Femur (tissue), 1 donor: ENCODE results near the gene ZNF112.
A peak's percentile ranks its signal among the peaks of the same experiment; 100 is the strongest.
"Not testable (repeated sequence)": the region's sequence is repeated elsewhere in the genome, so short reads cannot be mapped to it uniquely, and the experiment has no call there.

Experiments used
- DNase-seq: peaks from one replicate; pipeline ENCODE4 v3.0.0-alpha.2; 2017

The ZNF112 gene

DNA sequence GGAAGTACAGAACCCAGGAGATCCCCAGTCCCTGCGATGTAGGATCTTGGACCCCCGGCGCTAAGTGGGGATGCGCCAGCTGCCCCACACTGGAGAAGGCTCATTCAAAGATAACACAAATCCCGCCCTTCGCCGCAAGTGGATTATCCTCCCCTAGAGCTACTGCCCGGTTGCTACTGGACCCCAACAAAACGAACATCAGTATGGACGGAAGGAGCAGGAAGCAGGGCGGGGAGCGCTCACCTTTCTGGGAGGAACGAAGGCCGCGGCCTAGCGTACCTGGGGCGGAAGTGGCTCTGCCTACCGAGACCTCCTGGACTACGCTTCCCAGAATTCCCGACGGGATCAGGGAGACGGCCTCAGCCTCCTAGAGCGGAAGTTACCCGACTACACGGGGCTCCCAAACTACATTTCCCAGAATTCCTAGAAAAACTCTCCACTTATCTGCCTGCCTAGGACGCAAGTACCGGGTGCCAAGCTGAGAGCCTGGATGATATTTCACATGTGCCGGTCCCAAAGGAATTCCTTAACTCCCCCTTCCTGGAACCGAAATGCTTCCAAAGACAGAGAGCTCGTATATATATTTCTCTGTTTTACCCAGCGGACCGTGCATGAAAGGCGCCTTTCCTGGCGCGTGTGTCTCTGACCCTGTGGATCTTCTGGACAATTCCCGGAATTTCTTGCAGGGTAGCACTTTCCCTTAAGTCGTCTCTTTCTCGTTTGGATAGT is at the start of gene ZNF112:
Gene ZNF112, minus strand, starts transcription at position 298 of the 729 bp plus-strand sequence. CDS start 16,141 bp downstream, outside the sequence.
- peak; percentile 93 for DNase-seq

DNA sequence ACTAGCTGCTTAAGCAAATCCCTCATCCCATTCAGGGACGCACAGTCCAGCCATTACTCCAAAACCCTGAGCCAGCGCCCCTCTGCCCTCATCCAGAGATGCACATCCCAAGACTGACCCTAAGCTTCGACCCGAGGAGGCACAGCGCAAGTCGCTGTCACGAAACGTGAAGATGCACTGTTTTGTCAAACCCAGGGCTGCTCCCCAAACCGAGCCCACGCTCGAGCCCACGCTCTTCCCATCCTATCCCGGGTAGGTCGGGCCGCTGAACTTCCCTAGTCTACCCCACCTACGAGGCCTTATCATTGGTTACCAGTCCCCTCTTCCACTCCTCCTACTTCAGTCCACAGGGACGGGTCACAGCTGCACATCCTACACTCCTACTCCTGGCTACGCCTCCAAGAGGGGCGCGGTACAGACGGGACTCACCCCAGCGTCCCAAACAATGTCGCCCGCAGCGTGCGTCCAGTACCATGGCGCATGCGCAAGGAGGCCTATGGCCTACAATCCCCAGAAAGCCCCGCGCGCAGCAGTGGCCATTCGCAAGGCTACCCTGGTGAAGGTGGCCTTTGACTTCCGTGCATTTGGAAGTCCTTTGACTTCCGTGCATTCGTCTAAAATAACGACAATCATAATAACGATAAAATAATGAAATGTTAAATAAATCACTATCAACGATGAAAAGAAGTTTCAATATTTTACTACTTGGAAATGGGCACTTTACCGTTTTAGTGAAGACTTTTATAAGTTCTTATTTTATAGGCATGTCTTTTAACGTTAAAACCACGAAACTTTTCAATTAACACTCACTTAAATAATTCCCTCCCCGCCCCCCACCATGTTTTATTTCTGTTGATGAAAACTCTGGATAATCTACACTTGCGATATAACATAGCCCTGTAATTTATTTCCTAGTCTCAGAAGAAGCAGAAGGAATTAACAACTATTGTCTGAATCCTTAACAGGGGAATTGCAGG is 44.9 kb upstream of the ZNF112 start, which contains the start of gene ZNF285:
Gene ZNF285, minus strand, starts transcription at position 470 of the 977 bp plus-strand sequence. CDS start 4,395 bp downstream, outside the sequence.
- peak; percentile 97 for DNase-seq

DNA sequence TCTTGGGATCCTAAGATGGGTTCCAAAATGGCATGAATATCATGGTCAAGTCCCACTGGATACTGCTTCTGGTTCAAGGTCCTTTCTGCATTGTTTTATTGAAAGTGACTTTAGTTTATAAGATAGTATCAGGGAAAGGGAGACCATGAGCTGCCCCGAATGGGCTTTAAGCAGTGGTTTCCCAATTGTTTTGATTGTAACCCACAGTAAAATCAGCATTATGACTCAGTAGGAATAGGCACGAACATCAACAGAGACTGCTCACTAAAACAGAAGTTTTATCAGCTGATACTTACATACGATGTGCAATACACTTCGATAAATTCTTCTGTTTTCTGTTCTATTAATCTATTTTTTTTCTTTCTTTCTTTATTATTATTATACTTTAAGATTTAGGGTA is 32.8 kb upstream of the ZNF112 start:
- DNase-seq = not testable (repeated sequence)

DNA sequence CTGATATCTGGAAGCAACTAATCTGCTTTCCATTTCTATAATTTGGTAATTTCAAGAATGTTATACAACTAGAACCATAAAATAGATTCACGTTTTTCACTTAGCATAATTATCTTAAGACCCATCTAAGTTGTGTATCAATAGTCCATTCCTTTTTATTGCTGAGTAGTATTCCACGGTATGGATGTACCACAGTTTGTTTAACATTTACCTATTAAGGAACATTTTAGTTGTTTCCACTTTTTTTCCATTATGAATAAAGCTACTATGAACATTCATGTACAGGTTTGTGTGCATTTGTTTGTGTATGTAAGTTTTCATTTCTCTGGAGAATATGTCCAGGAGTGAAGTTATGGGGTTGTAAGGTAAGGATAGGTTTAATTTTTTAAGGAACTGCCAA is 18.3 kb upstream of the ZNF112 start:
- DNase-seq = no peak

DNA sequence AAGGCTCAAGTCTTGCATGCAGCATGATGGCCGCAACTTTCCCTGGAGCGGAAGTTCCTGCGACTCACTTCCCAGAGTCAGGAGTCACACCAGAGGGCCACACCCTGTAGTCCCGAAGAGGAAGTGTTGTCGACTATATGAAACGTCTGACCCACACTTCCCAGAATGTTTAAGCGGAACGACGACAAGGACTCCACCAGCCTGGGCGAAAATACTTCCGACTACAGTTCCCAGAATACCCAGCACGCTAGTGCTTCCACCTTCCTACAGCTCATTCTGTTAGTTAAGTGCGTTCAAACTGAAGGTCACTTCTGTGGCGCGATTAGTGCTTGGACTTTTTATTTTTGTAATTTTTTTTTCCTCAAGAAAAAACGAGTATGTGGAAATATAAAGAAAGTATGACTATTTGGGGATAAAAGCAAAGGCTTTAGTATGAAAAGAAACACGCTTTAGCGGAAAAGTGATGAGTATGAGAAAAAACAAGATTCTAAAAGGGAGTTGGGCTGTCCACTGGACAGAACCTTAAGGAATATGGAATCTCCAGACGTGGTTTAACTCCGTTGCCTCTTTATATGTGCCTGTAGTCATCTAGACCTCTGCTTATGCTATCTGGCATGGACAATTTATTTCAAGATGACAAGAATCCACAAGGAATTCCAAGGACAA is 15.5 kb upstream of the ZNF112 start:
- DNase-seq = no peak

DNA sequence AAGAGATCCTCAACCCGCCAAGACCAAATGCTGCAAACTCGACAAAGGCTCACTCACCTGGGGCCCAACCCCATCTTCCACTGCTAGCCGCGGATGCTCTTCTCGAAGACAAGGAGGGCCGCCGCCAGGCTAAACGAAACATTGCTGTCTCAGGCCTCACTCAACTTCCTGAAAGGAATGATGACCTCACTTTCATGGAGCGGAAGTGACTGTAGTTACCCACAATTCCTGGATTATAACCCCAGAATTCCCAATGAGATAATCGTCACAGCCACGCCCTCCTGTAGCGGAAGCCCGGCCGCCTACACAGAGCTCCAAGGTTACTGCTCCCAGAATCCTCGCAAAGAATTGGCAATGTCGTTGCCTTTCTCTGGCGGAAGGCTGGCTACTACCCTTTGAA is 10.5 kb upstream of the ZNF112 start:
- no peak for DNase-seq

DNA sequence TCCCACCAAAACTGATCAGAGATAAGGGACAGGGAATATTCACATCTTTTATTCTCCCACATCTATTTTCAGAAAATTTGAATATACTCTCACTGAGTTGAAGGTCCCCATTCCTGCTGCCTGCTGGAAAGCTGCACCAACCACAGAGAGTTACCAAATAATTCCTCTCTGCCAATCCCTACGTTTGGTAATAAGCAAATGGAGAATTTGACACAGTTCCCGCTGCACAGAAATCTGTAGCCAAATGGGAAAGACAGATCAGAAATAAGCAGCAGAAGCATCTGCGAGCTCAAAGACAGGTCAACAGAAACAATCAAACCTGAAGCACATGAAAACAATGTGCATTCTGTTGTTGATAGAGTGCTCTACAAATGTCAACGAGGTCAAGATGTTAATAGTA is 9.9 kb downstream of the ZNF112 start:
- DNase-seq = no peak

DNA sequence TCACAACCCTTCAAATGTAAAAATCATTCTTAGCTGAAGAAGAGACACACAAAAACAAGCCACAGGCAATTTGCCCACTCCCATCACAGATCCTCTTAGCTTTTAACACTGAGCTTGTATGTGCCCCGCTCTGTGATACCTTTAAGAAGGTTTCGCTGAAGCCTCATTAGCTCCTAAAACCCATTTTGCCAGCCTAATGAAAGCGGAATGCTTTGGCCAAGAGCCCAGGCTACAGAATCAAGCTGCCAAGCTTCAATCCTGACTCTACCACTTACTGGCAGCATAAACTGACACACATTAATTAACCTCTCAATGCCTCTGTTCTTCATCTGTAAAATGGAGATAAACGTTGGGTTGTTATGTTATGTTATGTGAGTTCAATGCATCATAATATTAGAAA is 10.5 kb downstream of the ZNF112 start:
- no peak for DNase-seq

DNA sequence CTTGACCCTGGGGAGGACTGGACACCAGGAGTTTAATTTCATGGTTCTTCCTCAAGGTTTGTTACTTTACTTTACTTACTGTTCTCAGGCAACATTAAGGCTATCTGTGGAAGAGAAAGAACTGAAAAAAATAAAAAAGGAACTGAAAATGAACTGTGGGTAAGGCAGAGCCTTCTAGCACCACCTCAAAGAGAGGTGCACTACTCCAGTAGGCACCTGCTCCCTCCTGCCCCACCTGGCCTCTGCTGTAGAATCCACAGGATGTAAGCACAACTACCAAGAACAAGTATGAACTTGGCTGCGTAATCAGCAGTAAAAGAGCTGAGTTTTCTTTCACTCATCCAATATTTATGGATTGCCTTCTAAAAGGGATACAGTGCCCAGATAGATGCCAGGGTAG is 12.2 kb downstream of the ZNF112 start:
- DNase-seq = no peak

DNA sequence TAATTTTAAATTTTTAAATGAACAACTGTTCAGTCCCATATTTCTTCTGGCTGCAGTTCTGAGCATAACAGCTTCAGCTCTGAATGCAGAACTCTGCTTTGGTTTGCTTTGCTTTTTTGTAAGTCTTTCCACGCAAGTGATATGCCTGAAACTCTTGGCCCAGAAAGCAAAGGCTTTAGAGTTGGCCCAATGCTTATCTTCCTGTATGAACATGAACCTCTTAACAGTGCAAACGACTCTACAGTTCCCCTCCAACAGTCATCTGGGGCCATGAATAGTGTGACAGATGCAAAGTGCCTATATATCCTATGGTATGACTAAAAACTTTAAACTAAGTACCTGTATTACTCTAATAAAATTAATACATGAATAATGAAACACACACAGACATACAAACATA is 14.7 kb downstream of the ZNF112 start:
- DNase-seq = no peak

DNA sequence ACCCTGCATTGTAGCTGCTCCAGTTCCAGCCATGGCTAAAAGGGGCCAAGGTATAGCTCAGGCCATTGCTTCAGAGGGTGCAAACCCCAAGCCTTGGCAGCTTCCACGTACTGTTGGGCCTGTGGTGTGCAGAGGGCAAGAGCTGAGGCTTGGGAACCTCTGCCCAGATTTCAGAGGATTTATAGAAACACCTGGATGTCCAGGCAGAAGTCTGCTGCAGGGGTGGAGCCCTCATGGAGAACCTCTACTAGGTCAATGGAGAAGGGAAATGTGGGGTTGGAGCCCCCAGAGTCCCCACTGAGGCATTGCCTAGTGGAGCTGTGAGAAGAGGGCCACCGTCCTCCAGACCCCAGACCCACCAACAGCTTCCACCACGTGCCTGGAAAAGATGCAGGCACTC is 21.8 kb downstream of the ZNF112 start:
- not testable (repeated sequence) for DNase-seq

DNA sequence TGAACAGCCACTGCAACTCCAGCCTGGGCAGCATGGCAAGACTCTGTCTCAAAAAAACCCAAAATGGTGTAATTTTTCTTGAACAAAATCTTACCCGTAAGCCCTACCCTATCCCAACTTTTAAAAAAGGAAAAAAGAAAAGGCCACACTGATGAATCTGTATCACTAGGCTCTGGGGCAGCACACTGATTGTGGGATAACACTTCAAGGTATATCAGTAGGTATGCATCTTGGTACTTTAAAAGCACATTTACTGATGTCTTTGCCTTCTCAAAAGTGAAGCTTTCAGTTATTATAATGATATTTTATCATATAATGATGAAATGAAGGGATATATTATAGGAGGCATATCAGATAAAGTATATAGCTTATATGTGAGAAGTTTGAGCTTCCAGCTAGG is 24.3 kb downstream of the ZNF112 start:
- DNase-seq = no peak

DNA sequence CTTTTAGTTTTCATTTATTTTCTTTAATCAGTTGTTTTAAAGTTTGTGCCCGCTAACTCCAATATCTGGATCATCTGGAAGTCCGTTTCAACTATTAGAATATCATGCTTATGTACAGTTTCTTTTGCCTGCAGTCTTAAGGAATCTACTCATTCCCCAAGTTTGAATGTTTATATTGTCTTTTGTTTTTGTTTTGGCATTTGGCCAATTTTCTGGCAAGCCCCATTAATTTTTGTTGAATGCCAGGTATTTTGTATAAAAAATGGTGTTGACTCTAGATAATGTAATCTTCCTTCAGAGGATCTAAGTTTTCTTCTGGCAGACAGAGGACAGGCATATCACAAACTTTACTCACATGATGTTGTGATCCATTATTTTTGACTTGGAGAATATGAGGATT is 40.6 kb downstream of the ZNF112 start:
- no peak for DNase-seq

DNA sequence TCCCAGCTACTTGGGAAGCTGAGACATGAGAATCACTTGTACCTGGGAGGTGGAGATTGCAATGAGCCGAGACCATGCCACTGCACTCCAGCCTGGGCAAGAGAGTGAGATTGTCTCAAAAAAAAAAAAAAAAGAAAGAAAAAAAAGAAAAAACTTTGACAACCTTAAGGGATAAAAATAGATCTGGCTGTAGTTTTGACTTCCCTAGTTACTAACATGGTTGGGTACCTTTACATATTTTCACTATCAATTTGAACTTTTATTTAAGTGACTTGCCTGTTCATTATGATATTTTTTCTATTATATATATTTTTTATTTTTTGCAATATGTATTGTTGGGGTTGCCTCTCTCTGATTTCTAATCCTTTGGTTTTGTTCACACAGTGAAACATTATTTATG is 43.2 kb downstream of the ZNF112 start:
- DNase-seq = no peak

DNA sequence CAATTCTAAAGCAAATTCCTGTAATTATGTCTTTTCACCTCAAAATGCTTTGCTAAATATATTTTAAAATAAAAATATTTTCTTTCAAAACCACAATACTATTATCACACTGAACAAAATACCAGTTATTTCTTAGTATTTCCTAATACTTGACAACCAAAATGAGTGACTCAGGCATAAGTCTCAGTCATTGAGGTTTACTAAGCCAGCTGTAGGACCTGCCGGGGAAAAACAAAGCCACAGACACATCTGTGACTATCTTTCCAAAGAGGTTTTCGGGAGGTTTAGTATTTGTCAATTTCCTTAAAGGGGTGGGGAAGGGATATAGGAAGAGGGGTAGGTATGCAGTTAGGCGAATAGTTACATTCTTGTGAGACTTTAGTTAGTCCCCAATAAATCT is 48.5 kb downstream of the ZNF112 start:
- no peak for DNase-seq

DNA sequence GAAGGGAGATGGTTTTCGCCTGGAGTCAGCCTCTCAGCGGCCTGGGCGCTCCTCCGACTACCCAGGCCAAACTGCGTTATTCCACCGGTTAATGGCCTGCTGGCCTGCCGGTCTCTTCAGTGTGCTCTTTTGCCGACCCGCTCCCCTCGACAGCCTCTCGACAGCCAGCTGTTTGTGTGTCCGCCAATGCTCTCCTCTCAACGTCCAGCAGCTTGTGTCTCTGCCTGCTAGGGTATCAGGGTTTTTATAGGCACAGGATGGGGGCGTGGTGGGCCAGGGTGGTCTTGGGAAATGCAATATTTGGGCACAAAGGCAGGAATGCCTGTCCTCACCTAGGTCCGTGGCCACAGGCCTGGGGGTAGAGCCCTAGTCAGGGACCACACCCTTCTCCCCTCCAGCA is 50.2 kb downstream of the ZNF112 start:
- DNase-seq = no peak

DNA sequence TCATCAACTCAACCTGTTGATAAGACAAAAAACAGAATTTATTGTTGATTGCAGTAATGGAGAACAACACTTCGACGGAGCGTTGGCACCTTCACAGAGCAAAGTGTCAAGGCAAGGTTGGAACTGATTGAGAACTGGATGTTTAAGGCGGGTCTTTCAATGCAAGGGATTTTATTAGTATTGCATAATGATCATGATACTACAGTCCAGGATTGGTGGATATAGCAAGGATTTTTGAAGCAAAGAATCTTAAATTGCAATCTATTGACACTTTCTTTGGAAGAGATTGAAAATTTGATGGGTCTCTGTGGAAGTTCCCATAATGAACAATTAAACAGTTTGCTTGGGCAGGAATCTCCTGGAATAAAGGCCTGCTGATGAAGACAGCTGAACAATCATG is 51.0 kb downstream of the ZNF112 start:
- no peak for DNase-seq

DNA sequence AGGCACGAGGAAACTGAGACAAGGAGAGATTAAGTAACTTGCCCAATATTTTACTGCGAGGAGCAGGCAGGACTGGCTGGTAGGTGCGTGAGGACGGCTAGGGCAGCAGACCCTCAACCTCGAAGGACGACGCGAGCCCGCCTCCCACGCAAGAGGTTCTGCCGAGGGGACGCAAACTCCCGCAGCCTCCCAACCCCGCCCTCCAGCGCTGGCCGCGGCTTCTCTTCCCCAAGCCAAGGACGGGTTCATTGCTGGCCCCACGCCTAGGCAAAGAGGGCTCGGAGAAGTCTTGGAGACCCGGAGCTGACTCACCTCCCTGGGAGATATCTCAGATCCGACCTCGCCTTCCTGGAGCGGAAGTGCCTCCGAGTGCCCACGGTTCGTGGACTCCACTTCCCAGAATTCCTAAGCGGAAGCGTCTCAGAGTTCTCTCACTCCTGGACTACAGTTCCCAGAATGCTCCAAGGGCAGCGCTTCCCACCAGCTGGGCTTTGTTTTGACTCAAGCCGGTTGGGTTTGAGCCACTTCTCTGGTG is 51.8 kb downstream of the ZNF112 start, which contains the start of gene ZNF235:
Gene ZNF235, minus strand, starts transcription at position 367 of the 535 bp plus-strand sequence. CDS start 1,621 bp downstream, outside the sequence.
- peak; percentile 95 for DNase-seq

DNA sequence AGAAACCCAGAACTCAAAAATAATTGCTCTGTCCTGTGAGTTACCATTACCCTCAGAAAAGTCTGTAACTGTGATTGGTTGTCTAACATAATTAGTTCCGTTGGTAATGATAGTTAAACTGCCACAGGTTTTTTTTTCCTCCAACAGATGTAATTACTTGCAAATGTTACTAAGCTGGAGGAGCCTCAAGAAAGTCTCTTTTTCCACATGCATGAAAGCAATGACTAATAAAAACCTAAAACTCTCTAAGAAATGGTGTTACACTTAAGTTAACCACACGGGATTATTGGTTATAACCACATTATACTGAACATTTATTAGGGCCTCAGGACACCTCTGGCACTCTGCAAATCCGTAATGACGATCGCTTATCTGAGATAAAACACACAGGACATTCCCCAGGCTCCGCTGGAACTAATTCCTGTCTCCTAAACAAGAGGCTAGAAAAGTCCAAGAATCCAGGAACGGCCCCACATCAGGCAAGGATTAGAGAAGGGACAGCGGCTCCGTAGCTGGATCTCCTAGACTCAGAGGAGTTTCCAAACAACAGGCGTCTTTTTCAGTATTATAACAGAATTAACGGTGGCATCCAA is 52.4 kb downstream of the ZNF112 start:
- no peak for DNase-seq

DNA sequence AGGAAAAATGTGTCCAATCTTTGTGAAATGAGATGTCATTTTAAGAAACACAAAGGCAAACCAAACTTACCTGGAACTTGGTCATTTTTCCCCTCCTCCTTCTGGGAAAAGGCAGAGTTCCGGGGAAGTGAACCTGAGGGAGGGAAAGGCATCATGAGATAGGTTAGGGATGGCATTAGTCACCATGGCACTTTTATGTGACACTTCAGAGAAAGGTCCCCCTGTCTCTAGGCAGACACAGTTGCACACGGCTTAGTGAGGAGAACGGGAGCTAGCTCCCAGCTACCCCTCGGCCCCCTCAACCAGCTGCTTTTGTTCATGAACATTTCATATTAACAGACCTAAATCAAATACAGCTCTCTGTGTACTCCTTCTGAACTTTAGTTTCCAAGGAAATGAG is 53.2 kb downstream of the ZNF112 start:
- no peak for DNase-seq

DNA sequence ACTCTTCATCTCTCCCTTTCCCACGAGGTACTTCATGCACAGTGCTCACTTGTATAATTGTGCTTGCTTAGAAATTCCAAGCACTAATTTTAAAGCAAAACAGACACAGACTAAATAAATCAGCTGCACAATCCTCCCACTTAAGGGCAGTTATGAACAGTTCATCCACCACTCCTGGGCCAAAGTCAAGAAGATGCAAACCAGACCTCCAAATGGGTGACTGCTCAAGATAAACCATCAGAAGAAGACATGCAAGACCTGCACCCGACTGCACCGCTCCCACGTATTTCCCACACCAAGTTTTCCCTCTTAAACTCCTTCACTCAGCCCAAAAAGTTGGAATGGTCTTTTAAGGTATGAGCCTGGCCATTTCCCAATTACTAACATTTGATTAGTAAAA is 71.5 kb downstream of the ZNF112 start:
- no peak for DNase-seq

DNA sequence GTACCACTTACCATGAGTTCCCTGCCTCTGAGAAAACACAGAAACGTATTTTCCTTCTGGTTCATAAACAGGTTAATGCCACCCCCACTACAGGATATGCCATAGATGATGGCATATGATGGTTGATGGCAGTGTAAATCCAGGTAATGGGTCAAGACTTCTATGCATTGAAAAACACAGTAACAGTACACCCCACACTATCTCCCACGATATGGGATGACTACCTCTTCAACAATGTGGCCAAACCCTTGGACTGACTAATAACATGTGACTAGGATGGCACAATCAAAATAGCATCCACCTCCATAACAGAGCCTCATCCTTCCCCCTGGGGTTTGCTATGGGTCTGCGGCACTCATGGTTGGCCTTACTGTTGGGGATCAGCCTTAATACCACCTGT is 73.6 kb downstream of the ZNF112 start:
- no peak for DNase-seq
